Keratinocyte (primary cell): ENCODE measurements around the gene USP33. TPM values are rescaled to one million over a fixed set of nuclear protein-coding genes. Genes with fewer than 3 reads are reported as not detected.

Experiments
- DNase-seq: peaks from one replicate; pipeline ENCODE4 v3.0.0-alpha.2; 2011; ENCODE audit warnings: low read depth, missing footprints, low spot score
- FAIRE-seq: peaks from 2 replicates; lab custom pipeline; 2011; peaks lifted over from hg19 to GRCh38; lab: Jason Lieb, UNC
- H2AFZ ChIP-seq: 2 replicates; pipeline ENCODE4 v1.6.0; 2012; ENCODE audit warnings: low read length, control low read depth, inconsistent platforms; ENCODE audit not compliant: control insufficient read depth
- H3K27ac ChIP-seq: 2 replicates; pipeline ENCODE4 v1.5.1; 2011; ENCODE audit warnings: low read length; ENCODE audit not compliant: control insufficient read depth, insufficient read depth
- H3K27me3 ChIP-seq: 3 replicates; pipeline ENCODE4 v1.6.0; 2011; ENCODE audit warnings: low read length; ENCODE audit not compliant: control insufficient read depth, insufficient read depth; ENCODE audit errors: extremely low read depth
- H3K36me3 ChIP-seq, 2 experiments: 2 replicates in 1 of 2; 3 replicates in 1 of 2; pipeline ENCODE4 v1.5.1; 2011; ENCODE audit warnings: low read length in 2 of 2, mild to moderate bottlenecking in 1 of 2; ENCODE audit not compliant: control insufficient read depth in 2 of 2, insufficient read depth in 2 of 2; ENCODE audit errors: extremely low read depth in 1 of 2
- H3K4me1 ChIP-seq: 3 replicates; pipeline ENCODE4 v1.5.1; 2011; ENCODE audit warnings: low read length; ENCODE audit not compliant: control insufficient read depth, insufficient read depth; ENCODE audit errors: extremely low read depth
- H3K4me2 ChIP-seq: 3 replicates; pipeline ENCODE4 v1.6.0; 2011; ENCODE audit warnings: low read depth, low read length; ENCODE audit not compliant: control insufficient read depth, insufficient read depth; ENCODE audit errors: extremely low read depth
- H3K4me3 ChIP-seq, 3 experiments: fragments of 200-600 bp in 1 of 3; sonication (generic) in 1 of 3; 2 replicates in 2 of 3; 3 replicates in 1 of 3; pipeline ENCODE4 v1.5.1; 2011 to 2016; ENCODE audit warnings: low read length in 3 of 3, mild to moderate bottlenecking in 3 of 3, control low read depth in 2 of 3, inconsistent platforms in 1 of 3, low read depth in 1 of 3, mixed read lengths in 1 of 3, mixed run types in 1 of 3, moderate library complexity in 1 of 3; ENCODE audit not compliant: control insufficient read depth in 2 of 3, insufficient read depth in 2 of 3; ENCODE audit errors: extremely low read depth in 1 of 3
- H3K79me2 ChIP-seq: 2 replicates; pipeline ENCODE4 v1.6.0; 2012; ENCODE audit warnings: low read length; ENCODE audit not compliant: control insufficient read depth, insufficient read depth
- H3K9ac ChIP-seq: 3 replicates; pipeline ENCODE4 v1.6.0; 2011; ENCODE audit warnings: low read length; ENCODE audit not compliant: control insufficient read depth, insufficient read depth; ENCODE audit errors: extremely low read depth
- H3K9me1 ChIP-seq: 3 replicates; pipeline ENCODE4 v1.6.0; 2011; ENCODE audit warnings: low read length; ENCODE audit not compliant: control insufficient read depth, insufficient read depth; ENCODE audit errors: extremely low read depth
- H3K9me3 ChIP-seq: 2 replicates; pipeline ENCODE4 v1.5.1; 2012; ENCODE audit warnings: low read depth, low read length; ENCODE audit not compliant: control insufficient read depth
- H4K20me1 ChIP-seq: 3 replicates; pipeline ENCODE4 v1.6.0; 2011; ENCODE audit warnings: low read length; ENCODE audit not compliant: control insufficient read depth, insufficient read depth; ENCODE audit errors: extremely low read depth
- EZH2 ChIP-seq: IDR thresholded peaks from one replicate; pipeline ENCODE4 v1.6.1; 2012; ENCODE audit warnings: inconsistent platforms, mild to moderate bottlenecking, low read length, moderate library complexity
- dilution Hi-C: fragments of 300-500 bp; cut with MboI; formaldehyde crosslinking; loops from one replicate; pipeline ENCODE4 v1.7.0; 2020; ENCODE audit warnings: low sequenced_read_pairs; ENCODE audit not compliant: extremely low pct_ligation_motif_present
- polyA minus RNA-seq, 3 experiments: library from RNA; depleted of rRNA, polyadenylated mRNA; stranded (reverse); fragments of >200 nt; gene quantifications; 1 replicate in 1 of 3; 2 replicates in 1 of 3; 3 replicates in 1 of 3; pipeline ENCODE4 v1.2.3, GENCODE V29; 2011
- polyA plus RNA-seq, 5 experiments: library from polyadenylated mRNA; depleted of rRNA in 3 of 5; stranded (reverse) in 3 of 5; stranded (forward) in 1 of 5; unstranded in 1 of 5; fragments of >200 nt; gene quantifications; 1 replicate in 1 of 5; 2 replicates in 3 of 5; 3 replicates in 1 of 5; pipeline versions ENCODE4 v1.2.1 to v1.2.3, GENCODE V29; 2011 to 2012; ENCODE audit warnings: missing spikeins in 2 of 5, low read depth in 1 of 5, low replicate concordance in 1 of 5
- TF ChIP-seq, protein P1 (sequence below), 3 experiments: IDR thresholded peaks in 1 of 3; conservative IDR thresholded peaks in 1 of 3; optimal IDR thresholded peaks in 1 of 3; 2 replicates in 2 of 3; 3 replicates in 1 of 3; pipeline versions ENCODE3 to v1.5.1; 2011; ENCODE audit warnings: low read length in 3 of 3, mild to moderate bottlenecking in 3 of 3, moderate library complexity in 2 of 3, control low read depth in 1 of 3, inconsistent platforms in 1 of 3; ENCODE audit not compliant: insufficient read depth in 2 of 3; ENCODE audit errors: extremely low read depth in 1 of 3

The USP33 gene
- polyA plus RNA-seq: 25.4 to 52.0 TPM (median 28.7 TPM) in 3 replicates
- 30.0 TPM for polyA plus RNA-seq (2011; ENCODE audit: low read depth)
- 13.3 and 26.6 TPM in 2 replicates for polyA plus RNA-seq (2011; cell fraction: cytosol; rRNA removed)
- 36.5 and 50.0 TPM in 2 replicates for polyA plus RNA-seq (2011; cell fraction: nucleus; rRNA removed)
- 14.5 and 22.5 TPM in 2 replicates for polyA plus RNA-seq (2012; ENCODE audit: low replicate concordance)
- 5.0 to 39.5 TPM (median 16.5 TPM) in 3 replicates for polyA minus RNA-seq
- 20.9 TPM for polyA minus RNA-seq (2011; cell fraction: cytosol; rRNA and poly(A)+ RNA removed)
- 31.0 and 60.4 TPM in 2 replicates for polyA minus RNA-seq (2011; cell fraction: nucleus; rRNA and poly(A)+ RNA removed)

DNA sequence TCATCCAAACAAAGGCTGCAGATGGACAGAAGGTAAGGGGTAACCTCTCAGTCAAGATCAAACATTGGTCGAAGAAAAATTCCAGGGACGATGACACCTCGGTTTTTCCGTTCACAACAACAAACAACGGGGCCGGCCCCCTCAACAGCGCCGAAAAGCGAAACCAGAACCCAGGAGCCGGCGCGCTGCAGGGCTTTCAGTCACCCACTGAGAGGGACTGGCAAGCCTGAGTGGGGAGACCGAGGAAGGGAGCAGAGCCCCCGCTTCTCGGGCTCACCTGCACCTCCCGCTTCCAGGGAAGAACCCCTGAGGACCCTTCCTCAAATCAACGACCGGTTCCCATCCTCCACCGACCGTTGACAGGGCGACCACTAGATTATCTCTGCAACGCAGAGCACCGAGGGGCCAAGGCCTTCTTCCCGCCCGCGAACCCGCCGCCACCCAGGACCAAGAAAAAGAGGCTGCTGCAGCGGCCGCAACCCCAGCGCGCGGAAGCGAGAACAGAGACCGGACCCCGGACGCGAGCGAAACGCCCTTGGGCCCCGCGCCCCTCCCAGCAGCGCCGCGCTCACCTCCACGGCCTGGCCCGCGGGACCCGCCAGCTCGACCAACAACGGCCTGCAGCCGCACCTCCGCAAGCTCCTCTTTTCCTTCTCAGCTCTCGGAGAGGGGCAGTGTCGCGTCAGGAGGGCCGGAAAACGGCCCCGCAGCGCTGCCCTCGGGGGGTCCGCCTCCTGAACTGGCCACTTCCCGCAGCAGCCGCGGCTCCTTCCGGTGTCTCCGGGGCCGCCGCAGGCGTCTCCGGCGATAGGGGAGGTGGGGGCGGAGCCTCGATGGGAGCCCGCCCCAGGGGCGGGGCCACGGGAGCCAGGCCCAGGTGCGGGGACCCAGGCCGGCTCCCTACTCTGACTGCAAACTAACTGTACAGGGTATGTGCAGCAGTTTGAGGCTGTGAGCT lies at the start of gene USP33:
Gene USP33 (minus strand): TSS at position 782 of the 958 bp plus-strand sequence. CDS start 18,155 bp downstream, outside the sequence.
- no peaks in the 10 kb centered on the region for H3K27me3 ChIP-seq
- no peak for TF ChIP-seq EZH2
- H3K9ac ChIP-seq: peak within 1 kb of the TSS; percentile 86
- FAIRE-seq: no peak
- peak within 1 kb of the TSS; percentile 60 for H3K27ac ChIP-seq
- dilution Hi-C loops: no loop called here
- H2AFZ ChIP-seq: peak within 1 kb of the TSS; percentile 91
- peak within 1 kb of the TSS; percentile 74 to 98 (median 78) for H3K4me3 ChIP-seq
- peaks cover 2% of the 10 kb centered on the region for H3K9me1 ChIP-seq
- peaks cover 52% of the 10 kb centered on the region for H3K79me2 ChIP-seq
- no peaks in the 10 kb centered on the region for H3K9me3 ChIP-seq
- peaks cover 22% of the 10 kb centered on the region for H3K4me1 ChIP-seq
- H4K20me1 ChIP-seq: no peaks in the 10 kb centered on the region
- H3K36me3 ChIP-seq: no peaks in the 10 kb centered on the region
- H3K4me2 ChIP-seq: peak within 1 kb of the TSS; percentile 86
- DNase-seq: no peak

DNA sequence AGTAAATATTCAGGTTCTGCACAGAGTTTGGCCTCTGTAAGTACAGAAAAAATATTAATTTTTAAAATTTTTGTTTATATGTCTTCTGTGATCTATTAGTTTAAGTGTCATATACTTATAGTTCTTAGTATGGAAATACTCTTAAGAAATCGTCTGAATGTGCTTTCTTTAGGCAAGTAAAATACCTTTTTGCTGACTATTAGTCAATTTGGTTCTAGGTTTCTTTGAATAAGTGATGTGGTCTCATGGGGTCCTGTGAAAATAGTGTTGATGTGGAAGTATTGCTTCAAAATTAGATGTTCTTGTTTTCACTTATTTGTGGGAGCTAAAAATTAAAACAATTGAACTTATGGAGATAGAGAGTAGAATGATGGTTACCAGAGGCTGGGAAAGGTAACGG lies 43.7 kb upstream of the USP33 start:
- no peaks in the 10 kb centered on the region for H3K27me3 ChIP-seq
- no peaks in the 10 kb centered on the region for H3K79me2 ChIP-seq
- H3K27ac ChIP-seq: no peak overlapping the region
- H3K4me1 ChIP-seq: no peaks in the 10 kb centered on the region
- H3K9me1 ChIP-seq: no peaks in the 10 kb centered on the region
- no peak overlapping the region for H3K4me2 ChIP-seq
- FAIRE-seq: no peak
- H3K36me3 ChIP-seq: peaks cover 2% of the 10 kb centered on the region in 2 experiments
- no peak for DNase-seq
- dilution Hi-C loops: no loop called here
- no peaks in the 10 kb centered on the region for H4K20me1 ChIP-seq
- no peaks in the 10 kb centered on the region for H3K9me3 ChIP-seq
- TF ChIP-seq, protein P1, sequence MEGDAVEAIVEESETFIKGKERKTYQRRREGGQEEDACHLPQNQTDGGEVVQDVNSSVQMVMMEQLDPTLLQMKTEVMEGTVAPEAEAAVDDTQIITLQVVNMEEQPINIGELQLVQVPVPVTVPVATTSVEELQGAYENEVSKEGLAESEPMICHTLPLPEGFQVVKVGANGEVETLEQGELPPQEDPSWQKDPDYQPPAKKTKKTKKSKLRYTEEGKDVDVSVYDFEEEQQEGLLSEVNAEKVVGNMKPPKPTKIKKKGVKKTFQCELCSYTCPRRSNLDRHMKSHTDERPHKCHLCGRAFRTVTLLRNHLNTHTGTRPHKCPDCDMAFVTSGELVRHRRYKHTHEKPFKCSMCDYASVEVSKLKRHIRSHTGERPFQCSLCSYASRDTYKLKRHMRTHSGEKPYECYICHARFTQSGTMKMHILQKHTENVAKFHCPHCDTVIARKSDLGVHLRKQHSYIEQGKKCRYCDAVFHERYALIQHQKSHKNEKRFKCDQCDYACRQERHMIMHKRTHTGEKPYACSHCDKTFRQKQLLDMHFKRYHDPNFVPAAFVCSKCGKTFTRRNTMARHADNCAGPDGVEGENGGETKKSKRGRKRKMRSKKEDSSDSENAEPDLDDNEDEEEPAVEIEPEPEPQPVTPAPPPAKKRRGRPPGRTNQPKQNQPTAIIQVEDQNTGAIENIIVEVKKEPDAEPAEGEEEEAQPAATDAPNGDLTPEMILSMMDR (optimal IDR thresholded peaks at IDR 0.05 in 1 of 3, IDR thresholded peaks at IDR 0.05 in 1 of 3, conservative IDR thresholded peaks at IDR 0.05 in 1 of 3; ENCODE audit: extremely low read depth in 1 of 3, insufficient read depth in 2 of 3, low read length in 3 of 3): no peak
- no peak for TF ChIP-seq EZH2
- H3K4me3 ChIP-seq: no peak overlapping the region
- H3K9ac ChIP-seq: no peak overlapping the region
- no peak overlapping the region for H2AFZ ChIP-seq
